Cardiac ventricle fibroblast (primary cell): ENCODE results near the gene PCGF2. TPM values are rescaled to one million over a fixed set of nuclear protein-coding genes. Genes with fewer than 3 reads are reported as not detected.

Experiments
- total RNA-seq: library from RNA; depleted of rRNA; stranded (reverse); fragments of >200 nt; gene quantifications from 2 replicates; pipeline ENCODE4 v1.2.3, GENCODE V29; 2015

Gene PCGF2
- 11.7 and 12.4 TPM in 2 replicates for total RNA-seq

GRCh38 chr17:38748149-38748891, at the start of gene PCGF2:
Gene PCGF2, minus strand, starts transcription at chr17:38748336. Its CDS starts 7,934 bp downstream, at chr17:38740402.

GRCh38 chr17:38752308-38753070, 4.4 kb upstream of the PCGF2 start, which contains the start of gene PSMB3:
Gene PSMB3, plus strand, starts transcription at chr17:38752741. Its CDS starts 86 bp downstream, at chr17:38752827.

GRCh38 chr17:38729886-38730525, 18.1 kb downstream of the PCGF2 start, which contains the start of gene CISD3:
Gene CISD3, plus strand, starts transcription at chr17:38730341. Its CDS starts 18 bp downstream, at chr17:38730359.

GRCh38 chr17:38704606-38705522, 43.3 kb downstream of the PCGF2 start, which contains the start of gene MLLT6:
Gene MLLT6, plus strand, starts transcription at chr17:38705273. Its CDS starts 360 bp downstream, at chr17:38705633.

Other genes with a start within 250 kb of the PCGF2 start
- gene SRCIN1, start 142.4 kb downstream of the PCGF2 start, total RNA-seq, result under 0.01 and 0.06 TPM in 2 replicates
- 4.4 and 4.5 TPM in 2 replicates for gene EPOP, start 73.4 kb downstream of the PCGF2 start, total RNA-seq
- 20.4 and 27.7 TPM in 2 replicates for gene MLLT6, start 43.1 kb downstream of the PCGF2 start, total RNA-seq
- 5.5 and 7.7 TPM in 2 replicates for gene CISD3, start 18.0 kb downstream of the PCGF2 start, total RNA-seq
- gene PSMB3, start 4.4 kb upstream of the PCGF2 start, total RNA-seq, result 127 and 131 TPM in 2 replicates
- 28.2 and 48.9 TPM in 2 replicates for gene PIP4K2B, start 51.2 kb upstream of the PCGF2 start, total RNA-seq
- 7.5 and 7.6 TPM in 2 replicates for gene CWC25, start 77.0 kb upstream of the PCGF2 start, total RNA-seq
- 1,498 and 1,695 TPM in 2 replicates for gene RPL23, start 105.4 kb upstream of the PCGF2 start, total RNA-seq
- 149 and 172 TPM in 2 replicates for gene LASP1, start 121.7 kb upstream of the PCGF2 start, total RNA-seq
- gene FBXO47, start 219.1 kb upstream of the PCGF2 start, total RNA-seq, result not detected in 2 replicates